Stimulated activated CD4-positive, alpha-beta T cell treated with anti-CD3 and anti-CD28 coated beads, Interleukin-4, amount 100 ng/mL, for 48 hours (primary cell): ENCODE measurements around the gene PGS1.
"Not testable (repeated sequence)": the region's sequence is repeated elsewhere in the genome, so short reads cannot be mapped to it uniquely, and the experiment has no call there.

Source experiments
- DNase-seq, 2 donors: peaks; one replicate each; pipeline ENCODE4 v3.0.0-alpha.2; 2020; ENCODE audit warnings: low read depth in 2 of 2

The PGS1 gene

DNA sequence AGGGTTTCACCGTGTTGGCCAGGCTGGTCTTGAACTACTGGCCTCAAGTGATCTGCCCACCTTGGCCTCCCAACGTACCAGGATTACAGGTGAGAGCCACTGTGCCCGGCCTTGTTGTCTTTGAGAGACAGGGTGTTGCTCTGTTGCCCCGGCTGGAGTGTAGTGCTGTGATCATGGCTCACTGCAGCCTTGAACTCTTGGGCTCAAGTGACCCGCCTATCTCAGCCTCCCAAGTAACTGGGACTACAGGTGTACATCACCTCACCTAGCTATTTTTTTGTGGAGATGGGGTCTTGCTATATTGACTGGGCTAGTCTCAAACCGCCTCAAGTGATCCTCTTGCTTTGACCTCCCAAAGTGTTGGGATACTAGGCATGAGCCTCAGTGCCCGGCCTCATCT is 68.4 kb downstream of the PGS1 start:
- no peak for DNase-seq

DNA sequence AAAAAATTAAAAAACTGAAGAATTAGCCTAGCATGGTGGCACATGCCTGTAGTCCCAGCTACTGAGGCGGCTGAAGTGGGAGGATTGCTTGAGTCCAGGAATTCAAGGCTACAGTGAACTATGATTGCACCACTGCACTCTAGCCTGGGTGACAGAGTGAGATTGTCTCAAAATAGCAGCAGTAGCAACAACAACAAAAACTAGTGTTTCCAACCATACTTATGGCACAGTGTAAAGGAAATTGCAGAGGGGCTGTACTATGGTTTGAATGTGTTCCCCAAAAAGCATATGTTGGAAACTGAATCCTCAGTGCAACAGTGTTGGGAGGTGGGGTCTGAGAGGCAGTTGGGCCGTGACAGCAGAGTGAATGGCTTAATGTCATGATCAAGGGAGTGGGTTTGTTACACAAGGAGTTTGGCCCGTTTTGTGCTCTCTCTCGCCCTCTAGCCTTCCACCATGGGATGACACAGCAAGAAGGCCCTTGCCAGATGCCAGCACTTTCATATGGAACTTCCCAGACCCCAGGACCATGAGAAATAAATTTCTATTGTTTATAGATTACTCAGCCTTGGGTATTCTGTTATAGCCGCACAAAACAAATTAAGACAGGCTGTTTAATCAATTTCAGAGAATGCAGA is 70.0 kb downstream of the PGS1 start:
- no peak for DNase-seq

DNA sequence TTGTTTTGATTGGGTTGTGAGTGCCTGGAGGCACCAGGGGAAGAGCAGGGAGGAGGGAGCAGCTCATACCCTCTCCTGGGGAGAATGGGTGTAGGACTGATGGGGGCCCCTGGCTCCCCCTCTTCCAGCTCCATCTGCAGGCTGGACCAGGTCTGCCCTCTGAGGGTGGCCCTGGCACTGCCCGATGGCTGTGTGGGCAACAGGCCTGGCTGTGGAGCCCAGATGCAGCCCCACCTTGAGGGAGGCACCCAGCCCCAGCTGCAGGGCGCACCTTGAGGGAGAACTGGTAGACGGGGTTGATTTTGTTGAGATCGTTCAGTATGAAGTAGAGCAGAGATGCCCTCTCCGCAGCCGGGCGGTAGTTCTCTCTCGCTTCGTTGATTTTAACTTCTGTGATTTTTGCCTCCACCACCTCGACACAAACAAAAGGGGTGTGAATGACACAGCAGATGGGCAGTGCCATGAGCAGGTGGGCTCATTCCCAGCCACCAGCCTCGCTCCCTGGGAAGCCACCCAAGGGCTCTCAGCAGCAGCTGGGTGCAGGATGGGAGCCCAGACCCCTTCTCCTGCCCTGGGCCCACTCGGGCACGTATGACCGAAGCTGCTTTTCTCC is 71.6 kb downstream of the PGS1 start:
- no peak for DNase-seq

DNA sequence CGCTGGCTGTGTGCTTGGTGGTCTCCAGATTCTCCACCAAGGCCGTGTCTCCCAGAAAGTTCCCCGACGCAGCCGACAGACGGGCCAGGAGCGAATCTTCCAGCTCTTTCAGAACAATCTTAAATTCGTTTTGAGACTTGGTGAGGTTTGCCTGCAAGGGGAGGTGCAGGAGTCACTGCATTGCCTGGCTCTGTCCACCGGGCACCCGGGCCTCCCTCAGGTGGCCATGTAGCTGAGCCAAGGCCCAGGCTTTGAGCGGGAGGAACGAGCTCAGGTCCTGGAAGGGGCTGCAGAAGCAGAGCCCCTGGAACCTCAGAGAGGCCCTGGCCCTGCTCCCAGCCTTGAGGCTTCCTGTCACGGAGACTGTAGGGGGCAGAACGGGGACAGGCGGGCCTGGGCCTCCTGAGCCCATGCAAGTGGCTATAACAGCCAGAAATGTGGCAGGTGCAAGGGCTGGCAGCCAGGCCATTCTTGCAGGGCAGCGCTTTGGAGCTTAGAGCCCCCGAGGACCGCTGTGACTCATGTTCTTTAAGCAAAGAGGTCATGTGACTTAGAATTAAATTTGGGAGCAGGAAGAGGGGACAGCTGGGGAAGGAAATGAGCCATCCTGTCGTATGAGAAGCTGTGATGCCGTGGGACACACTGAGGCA is 72.4 kb downstream of the PGS1 start:
- DNase-seq = no peak

DNA sequence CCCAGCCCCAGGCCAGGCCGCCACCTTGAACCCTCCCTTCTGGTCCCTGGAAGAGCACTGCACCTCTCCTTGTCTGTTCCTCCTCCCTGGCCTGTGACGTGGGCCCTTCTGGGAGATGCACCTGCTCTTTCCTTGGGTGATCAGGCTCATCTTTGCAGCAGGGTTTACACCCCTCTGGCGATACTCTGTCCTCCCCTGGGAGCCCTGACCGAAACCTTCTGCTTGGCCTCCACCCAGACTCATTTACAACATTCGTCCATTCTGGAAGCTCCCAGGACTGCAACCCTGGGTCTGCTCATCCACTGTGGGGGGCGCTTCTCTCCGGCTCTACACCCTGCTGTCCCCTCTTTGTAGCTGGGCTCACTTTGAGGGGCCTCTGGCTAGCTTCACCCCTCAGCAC is 73.3 kb downstream of the PGS1 start:
- no peak for DNase-seq

DNA sequence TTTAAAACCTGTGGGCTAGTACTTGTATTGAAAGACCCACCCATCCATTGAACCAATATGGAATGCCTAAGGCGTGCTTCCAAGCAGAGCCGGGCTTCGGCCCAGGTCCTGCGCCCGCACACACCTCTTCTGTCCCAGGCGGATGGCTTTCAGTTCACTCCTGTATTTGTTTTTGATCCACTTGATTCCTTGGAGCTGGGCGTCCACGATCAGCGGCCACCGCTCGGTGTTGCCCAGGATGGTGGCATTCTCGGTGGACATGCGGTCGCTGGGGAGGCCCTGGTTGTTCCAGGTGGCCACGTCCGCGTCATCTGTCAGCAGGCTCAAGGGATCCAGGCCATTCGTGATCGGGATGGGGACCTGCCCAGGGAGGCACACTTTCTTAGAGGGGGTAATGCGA is 75.9 kb downstream of the PGS1 start:
- no peak for DNase-seq

DNA sequence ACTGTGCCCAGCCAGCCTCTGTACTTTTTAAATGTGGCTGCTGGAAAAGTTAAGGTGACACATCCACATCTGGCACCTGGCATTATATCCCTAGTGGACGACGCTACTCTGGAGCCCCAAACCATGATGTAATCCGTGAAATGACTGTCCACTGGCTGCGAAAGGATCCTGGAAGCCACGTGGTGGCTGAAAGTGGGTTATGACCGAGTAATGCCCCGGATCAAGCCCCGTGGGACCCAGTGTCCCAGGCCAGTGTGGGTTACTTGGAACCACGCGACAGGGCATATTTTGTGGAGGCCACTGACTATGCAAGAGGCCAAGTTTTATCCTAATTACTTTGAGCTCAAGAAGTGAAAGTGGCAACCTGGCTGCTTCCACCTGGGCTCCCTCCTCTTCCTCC is 79.6 kb downstream of the PGS1 start:
- no peak for DNase-seq

DNA sequence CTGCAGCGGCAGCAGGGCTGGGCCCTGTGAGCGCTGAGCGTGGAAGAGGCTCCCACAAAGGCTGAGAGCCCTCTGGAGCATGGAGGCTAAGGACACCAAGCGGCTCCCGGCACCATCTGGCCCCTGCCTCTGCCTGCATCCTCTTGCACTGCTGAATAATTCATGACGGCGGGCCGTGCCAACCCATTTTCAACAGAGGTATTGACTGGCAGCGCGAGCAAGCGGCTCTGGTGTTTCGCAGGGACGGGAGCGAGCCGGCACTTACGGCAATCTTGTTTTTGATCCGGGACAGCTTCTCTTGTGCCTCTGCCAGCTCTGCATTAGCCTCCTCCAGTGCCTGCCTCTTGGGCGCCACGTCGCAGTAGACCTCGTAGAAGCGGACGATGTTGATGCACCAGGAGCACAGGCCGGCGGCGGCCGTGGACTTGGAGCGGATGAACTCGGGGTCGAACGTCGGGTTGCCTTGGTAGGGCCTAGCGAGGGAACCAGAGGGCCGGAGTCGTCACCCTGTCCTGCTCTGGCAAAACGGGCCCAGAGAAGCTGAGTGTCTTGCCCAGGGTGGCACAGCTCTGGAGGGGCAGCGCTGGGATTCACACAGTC is 80.4 kb downstream of the PGS1 start:
- DNase-seq = no peak

DNA sequence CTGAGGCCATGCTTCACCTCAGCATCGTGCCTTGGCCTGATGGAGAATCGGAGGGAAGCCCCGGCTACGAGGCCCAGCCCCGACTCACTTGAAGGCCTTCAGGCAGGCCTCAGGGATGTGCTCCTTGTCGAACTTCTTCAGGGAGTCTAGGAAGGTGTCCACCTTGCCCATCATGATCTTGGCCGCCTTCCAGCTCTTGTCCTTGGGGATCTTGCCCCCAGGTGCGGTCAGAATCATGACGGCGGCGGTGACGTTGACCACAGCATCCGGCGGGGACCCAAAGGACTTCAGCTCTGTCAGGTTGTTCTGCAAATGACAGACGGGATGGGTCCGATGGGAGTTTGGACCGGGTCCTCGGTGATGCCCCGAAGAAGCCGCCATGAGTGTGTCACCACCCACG is 81.2 kb downstream of the PGS1 start:
- DNase-seq = no peak

DNA sequence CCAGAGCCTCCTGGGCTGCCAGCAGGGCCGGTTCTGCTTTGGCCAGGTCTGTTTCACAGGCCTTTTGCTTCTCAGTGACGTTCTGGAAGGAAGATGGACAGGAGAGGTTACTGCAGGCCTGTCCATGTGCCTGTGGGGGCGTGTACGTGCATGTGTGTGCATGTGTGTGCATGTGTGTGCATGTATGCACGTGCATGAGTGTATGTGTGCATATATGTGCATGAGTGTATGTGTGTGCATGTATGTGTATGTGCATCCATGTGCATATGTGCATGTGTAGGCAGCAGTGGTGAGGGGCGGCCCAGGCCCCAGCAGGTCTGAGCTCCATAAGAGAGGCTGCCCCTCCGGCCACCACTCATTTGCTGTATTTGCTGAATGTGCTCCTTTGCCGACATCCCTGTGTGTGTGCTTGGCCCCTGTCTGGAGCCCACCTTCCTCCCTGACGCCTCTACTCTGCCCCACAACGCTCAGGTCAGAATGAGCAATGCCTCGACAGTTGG is 81.8 kb downstream of the PGS1 start:
- no peak for DNase-seq

DNA sequence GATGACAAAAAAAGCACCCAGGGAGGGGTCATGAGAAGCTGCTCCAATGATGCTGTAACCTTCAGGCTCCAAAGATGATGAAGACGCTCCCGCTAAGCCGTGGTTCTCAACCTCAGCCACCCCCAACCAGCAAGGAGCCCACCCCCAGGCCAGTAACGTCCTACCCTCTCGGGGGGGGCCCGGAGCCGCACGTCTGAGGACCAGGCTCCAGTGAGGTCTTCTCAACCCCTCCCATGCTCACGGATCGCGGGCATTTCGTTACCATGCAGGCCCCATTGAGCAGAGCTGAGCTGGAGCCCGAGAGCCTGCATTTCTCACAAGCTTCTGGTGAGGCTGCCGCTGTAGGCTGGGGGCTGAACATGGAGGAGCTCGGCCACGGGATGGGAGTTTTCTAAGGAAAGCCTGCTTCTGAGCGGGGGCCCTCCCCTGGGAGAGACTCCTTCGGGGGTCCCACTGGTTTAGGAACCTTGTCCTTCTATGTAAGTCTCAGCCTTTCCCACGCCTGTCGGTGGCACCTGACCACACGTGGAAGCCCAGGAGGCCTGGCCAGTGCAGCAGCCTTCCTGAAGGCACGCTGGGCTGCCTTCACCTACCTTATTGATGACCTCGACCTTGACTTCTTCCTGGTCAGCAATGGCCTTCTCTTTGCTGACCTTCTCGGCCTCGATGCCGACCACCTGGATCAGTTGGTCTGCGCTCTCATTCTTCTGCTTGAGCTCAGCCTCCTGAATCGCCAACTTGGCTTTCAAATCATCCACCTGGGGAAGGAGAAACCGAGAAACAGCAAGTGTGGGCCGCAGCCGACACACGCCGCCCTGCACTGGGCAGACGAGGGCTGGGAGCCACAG is 82.7 kb downstream of the PGS1 start:
- no peak for DNase-seq

DNA sequence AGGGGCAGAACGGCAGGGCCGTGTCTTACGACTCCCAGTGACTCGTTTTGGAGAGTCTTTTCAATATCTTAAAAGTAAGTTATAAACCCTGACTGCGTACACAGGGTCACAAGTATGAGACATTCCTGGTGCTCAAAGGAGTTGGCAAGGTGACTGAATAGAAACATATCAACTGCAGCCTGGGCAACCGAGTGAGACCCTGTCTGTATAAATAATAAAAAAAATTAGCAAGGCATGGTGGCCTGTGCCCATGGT is 83.3 kb downstream of the PGS1 start:
- no peak for DNase-seq

DNA sequence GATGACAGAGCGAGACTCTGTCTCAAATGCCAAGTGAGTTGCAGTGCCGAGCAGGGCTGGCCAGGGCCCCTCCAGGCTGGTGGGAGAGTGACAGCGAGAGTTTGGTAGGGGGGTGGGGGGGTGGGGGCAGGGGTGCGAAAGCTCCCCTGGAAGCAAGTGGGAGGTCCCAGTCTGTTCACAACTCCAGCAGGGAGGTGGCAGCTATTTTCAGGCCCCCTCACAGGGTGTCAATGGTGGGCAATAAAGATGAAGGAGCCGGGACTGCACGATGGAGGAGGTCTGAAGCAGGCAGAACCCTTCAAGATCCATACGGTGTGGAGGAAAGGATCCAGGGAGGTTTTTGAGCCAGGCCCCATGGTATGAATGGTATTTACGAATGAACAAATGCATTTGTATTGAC is 83.7 kb downstream of the PGS1 start:
- no peak for DNase-seq

DNA sequence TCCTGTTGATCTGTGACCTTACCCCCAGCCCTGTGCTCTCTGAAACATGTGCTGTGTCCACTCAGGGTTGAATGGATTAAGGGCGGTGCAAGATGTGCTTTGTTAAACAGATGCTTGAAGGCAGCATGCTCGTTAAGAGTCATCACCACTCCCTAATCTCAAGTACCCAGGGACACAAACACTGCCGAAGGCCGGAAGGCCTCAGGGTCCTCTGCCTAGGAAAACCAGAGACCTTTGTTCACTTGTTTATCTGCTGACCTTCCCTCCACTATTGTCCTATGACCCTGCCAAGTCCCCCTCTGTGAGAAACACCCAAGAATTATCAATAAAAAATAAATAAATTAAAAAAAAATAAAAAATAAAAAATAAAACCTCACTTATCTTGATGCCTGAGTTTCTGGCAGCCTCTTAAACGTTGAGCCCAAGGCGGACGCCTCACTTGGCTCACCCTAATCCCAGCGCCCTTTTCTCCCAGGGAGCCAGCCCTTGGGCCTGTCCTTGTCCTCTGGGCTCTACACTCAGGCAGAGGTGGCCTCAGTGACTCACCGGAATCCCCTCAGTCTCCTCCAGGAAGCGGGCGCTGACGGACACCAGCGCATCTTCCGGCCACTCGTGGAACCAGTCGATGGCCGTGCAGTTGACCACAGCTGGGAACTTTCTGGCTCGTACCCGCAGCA is 87.8 kb downstream of the PGS1 start:
- DNase-seq = not testable (repeated sequence)

DNA sequence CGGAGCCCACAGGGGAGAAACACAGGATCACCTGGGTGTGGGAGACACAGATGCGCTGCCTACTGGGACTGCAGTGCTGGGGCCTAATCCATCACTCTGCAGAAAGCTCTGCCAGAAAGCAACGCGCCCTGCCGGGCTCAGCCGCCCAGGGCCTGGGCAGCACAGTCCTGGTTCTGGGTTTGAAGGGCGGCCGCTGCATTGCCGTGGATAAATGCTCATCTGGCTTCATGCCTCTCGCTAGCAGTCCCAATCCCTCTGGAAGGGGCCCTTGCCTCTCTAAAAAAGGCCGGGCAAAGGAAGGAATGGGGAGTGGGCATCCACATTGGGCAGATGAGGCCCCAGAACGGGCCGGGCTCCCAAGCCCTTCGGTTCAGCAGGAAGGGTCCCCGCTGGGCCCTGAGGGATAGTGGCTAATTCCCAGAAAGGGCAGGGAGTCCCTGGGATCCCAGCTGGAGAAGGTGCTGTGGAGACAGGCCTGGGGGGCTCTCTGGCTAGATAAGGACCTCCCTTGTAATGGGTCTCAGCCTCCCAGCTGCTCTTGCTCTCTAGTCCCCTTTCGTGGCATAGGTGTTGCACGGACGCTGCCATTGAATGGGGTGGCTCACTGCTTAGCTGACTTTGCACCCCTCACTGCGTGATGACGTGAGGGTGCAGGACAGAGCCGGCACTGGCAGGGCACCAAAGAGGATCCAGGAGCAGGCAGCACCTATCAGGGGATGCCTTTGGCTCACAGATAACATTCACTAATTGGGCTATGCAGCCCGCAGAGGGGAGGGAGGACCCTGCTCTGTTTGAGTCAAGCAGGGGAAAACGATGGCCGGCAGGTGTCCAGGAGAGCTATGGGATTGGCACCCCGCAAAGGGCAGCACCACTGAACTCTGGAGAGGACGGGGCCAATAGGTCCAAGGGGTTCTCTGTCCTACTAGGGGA is 88.6 kb downstream of the PGS1 start:
- DNase-seq = no peak

DNA sequence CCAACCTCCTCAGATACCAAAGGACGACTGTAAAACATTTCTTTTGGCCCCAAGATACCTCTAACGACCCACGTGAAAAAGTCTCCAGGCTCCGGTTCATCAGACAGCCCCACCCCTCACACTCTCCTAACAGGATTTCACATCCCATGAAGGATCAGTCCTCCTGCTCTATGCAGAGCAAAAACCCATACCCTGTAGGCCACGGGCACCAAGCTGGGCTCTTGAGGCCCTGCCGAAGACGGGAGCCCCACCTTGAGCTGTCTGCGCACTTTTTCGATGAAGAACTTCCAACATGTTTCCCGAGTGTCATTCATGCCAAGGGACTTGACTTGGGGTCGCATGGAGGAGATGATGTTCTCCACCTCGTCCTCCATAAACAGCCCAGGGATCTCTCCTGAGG is 89.9 kb downstream of the PGS1 start:
- no peak for DNase-seq

DNA sequence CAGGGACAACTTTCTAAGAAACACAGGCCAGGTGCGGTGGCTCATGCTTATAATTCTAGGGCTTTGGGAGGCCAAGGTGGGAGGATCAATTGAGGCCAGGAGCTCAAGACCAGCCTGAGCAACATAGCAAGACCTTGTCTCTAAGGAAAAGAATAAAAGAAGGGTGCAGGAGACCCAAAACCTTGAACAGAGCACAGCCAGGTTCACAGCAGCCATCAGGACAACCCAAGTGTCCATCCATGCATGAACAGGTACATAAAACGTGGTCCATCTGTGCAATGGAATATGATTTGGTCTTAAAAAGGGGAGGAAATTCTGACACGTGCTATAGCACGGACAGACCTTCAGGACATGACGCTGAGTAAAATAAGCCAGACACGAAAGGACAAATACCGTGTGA is 91.0 kb downstream of the PGS1 start:
- DNase-seq = no peak

DNA sequence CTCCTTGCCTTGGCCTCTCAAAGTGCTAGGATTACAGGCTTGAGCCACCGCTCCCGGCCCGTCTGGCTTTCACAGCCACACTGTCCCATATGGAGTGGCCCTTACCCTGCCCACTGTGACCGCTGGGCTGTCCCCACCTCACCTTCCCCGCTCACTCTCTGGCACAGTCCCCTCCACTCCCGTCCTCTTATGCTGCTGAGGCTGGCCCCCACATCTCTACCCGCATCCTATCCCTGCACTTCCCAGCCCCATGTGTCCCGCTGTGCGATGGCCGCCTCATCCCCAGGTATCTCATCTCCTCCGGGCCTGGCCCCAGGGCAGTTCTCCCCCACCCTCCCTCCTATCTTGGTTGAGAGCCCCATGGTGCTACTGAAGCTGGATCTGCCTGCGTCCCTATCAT is 93.2 kb downstream of the PGS1 start:
- DNase-seq = no peak

DNA sequence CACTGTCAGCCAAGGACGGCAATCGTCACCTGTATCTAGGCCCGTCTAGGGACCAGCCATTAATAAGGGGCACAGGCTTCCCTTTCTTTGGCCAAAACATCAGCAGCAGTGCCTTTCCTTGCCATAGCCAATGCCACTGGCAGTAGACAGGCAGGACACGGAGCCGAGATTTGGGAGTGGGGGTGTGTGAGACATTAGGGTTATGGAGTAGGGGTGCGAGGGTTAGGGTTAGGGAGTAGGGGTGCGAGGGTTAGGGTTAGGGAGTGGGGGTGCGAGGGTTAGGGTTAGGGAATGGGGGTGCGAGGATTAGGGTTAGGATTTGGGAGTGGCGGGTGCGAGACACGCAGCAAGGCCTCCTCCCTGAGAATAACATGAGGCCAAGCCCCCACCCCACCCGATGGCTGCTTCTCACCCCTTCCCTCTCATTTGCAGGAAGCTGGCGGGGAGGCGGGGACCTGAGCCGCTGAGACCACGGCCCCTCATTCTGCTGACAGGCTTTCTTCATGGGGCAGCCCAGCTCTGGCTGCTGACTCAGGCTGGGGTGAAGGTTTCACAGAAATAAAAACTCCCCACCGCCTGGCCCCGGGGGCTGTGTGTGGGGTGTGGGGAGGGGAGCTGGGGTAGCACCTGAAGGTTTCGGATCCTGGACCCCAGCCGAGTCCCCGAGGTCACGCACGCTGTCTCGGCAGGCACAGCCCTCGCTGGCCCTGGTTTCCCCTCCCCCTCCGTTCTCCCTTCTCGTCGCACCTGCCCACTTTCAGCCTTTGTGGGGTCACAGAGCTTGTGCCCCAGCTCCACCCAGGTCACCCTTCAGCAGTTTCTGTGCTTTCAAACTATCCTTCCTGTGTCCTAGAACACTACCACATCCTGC is 93.8 kb downstream of the PGS1 start:
- DNase-seq = no peak
